HEK293 (cell line): ENCODE data around the gene FGF12.

Experiments used
- CTCF ChIA-PET: fragments of 350-600 bp; formaldehyde crosslinking; extraction: SDS; loops from one replicate; lab custom pipeline; 2021; ENCODE audit warnings: antibody characterized with exemption; lab: Yijun Ruan, JAX
- POLR2A ChIA-PET: fragments of 300-600 bp; formaldehyde crosslinking; extraction: SDS; loops from one replicate; lab custom pipeline; 2020; ENCODE audit warnings: antibody characterized with exemption, inconsistent platforms; lab: Yijun Ruan, JAX
- H3K27ac ChIP-seq: fragments of 200-500 bp; sonication (Bioruptor generic); 2 replicates; pipeline ENCODE4 v1.5.1; 2014; ENCODE audit warnings: low read depth, low read length, control low read depth, inconsistent platforms; ENCODE audit errors: extremely low read depth
- H3K36me3 ChIP-seq, 2 experiments: fragments of 200-500 bp in 1 of 2; sonication (Bioruptor generic) in 1 of 2; 1 replicate in 1 of 2; 2 replicates in 1 of 2; pipeline ENCODE4 v1.5.1; 2014 to 2017; ENCODE audit warnings: inconsistent platforms in 2 of 2, low read length in 2 of 2; ENCODE audit not compliant: control insufficient read depth in 2 of 2, insufficient read depth in 1 of 2
- H3K4me1 ChIP-seq: fragments of 200-500 bp; sonication (Bioruptor generic); 2 replicates; pipeline ENCODE4 v1.5.1; 2014; ENCODE audit warnings: mild to moderate bottlenecking, low read length, inconsistent platforms; ENCODE audit not compliant: control insufficient read depth, insufficient read depth
- H3K4me3 ChIP-seq: 2 replicates; pipeline ENCODE4 v1.5.1; 2011; ENCODE audit warnings: low read depth, mild to moderate bottlenecking, control low read depth, low read length, moderate library complexity
- H3K9me3 ChIP-seq: fragments of 200-500 bp; sonication (Bioruptor generic); 2 replicates; pipeline ENCODE4 v1.5.1; 2014; ENCODE audit warnings: low read depth, low read length, inconsistent platforms; ENCODE audit not compliant: control insufficient read depth, insufficient read depth
- GLI2 ChIP-seq: fragments of 450-650 bp; formaldehyde crosslinking; IDR thresholded peaks from 2 replicates; pipeline ENCODE4; 2017; ENCODE audit warnings: missing biosample characterization, missing genetic modification characterization, low read depth, borderline replicate concordance
- ZBTB10 ChIP-seq: fragments of 450-650 bp; formaldehyde crosslinking; IDR thresholded peaks from 2 replicates; pipeline ENCODE4 v1.5.1; 2016; ENCODE audit warnings: missing biosample characterization, missing genetic modification characterization
- ZNF121 ChIP-seq: fragments of 450-650 bp; formaldehyde crosslinking; IDR thresholded peaks from 2 replicates; pipeline ENCODE4 v1.5.1; 2016; ENCODE audit warnings: missing biosample characterization, missing genetic modification characterization
- ZNF132 ChIP-seq: fragments of 450-650 bp; formaldehyde crosslinking; IDR thresholded peaks from 2 replicates; pipeline ENCODE4 v1.5.1; 2017; ENCODE audit warnings: missing biosample characterization, missing genetic modification characterization, borderline replicate concordance
- ZNF2 ChIP-seq: fragments of 450-650 bp; formaldehyde crosslinking; IDR thresholded peaks from 2 replicates; pipeline ENCODE4 v1.5.1; 2016; ENCODE audit warnings: missing biosample characterization, missing genetic modification characterization
- ZNF292 ChIP-seq: fragments of 450-650 bp; formaldehyde crosslinking; IDR thresholded peaks from 2 replicates; pipeline ENCODE4 v1.5.1; 2016; ENCODE audit warnings: low read depth, missing biosample characterization, missing genetic modification characterization, borderline replicate concordance
- ZNF473 ChIP-seq: fragments of 450-650 bp; formaldehyde crosslinking; IDR thresholded peaks from 2 replicates; pipeline ENCODE4 v1.5.1; 2017; ENCODE audit warnings: missing biosample characterization, missing genetic modification characterization
- ZNF529 ChIP-seq: fragments of 450-650 bp; formaldehyde crosslinking; IDR thresholded peaks from 2 replicates; pipeline ENCODE4 v1.5.1; 2017; ENCODE audit warnings: missing genetic modification characterization, missing biosample characterization; ENCODE audit not compliant: insufficient replicate concordance
- ZNF621 ChIP-seq: fragments of 450-650 bp; formaldehyde crosslinking; IDR thresholded peaks from 2 replicates; pipeline ENCODE4 v1.5.1; 2017; ENCODE audit warnings: missing biosample characterization, missing genetic modification characterization
- ZNF645 ChIP-seq: fragments of 450-650 bp; formaldehyde crosslinking; IDR thresholded peaks from 2 replicates; pipeline ENCODE4; 2016; ENCODE audit warnings: missing biosample characterization, missing genetic modification characterization
- TF ChIP-seq, protein P1 (sequence below): fragments of 450-650 bp; formaldehyde crosslinking; optimal IDR thresholded peaks from 2 replicates; pipeline ENCODE3; 2016; ENCODE audit warnings: missing biosample characterization, mild to moderate bottlenecking, missing genetic modification characterization

FGF12 gene

DNA sequence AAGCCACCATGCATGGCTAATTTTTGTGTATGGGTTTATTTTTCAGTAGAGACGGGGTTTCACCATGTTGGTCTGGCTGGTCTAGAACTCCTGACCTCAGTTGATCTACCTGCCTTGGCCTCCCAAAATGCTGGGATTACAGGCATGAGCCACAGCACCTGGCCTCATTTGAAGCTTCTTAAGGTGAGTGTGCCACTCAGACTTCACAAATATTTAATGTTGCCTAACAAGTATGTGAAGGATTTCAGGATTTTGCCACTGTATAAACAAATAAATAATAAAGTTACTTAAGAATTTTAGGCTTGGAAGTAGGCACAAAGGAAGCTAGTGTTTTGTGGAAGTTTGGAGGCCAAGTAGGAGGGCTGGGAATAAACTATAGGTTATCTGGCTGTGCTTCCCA is 73.5 kb downstream of the FGF12 start:
- H3K4me3 ChIP-seq = no peak overlapping the region
- no peak for TF ChIP-seq ZNF132 (tag by site-specific recombination)
- H3K9me3 ChIP-seq = no peaks in the 10 kb centered on the region
- ChIA-PET POLR2A (no interaction called here), CTCF (no interaction called here)
- no peaks in the 10 kb centered on the region for H3K4me1 ChIP-seq
- H3K36me3 ChIP-seq = no peaks in the 10 kb centered on the region
- H3K27ac ChIP-seq = no peak overlapping the region

- Histone ChIP-seq H3K4me1 (no peaks in the 10 kb centered on the region), H3K36me3 (no peaks in the 10 kb centered on the region), H3K4me3 (no peak overlapping the region), H3K27ac (no peak overlapping the region), H3K9me3 (no peaks in the 10 kb centered on the region)
- POLR2A ChIA-PET = no interaction called here
- no peak for TF ChIP-seq ZNF292 (tag by site-specific recombination)
- CTCF ChIA-PET = no interaction called here
These were observed 74.6 kb downstream of the FGF12 start for GRCh38 chr3:192652727-192653126.

DNA sequence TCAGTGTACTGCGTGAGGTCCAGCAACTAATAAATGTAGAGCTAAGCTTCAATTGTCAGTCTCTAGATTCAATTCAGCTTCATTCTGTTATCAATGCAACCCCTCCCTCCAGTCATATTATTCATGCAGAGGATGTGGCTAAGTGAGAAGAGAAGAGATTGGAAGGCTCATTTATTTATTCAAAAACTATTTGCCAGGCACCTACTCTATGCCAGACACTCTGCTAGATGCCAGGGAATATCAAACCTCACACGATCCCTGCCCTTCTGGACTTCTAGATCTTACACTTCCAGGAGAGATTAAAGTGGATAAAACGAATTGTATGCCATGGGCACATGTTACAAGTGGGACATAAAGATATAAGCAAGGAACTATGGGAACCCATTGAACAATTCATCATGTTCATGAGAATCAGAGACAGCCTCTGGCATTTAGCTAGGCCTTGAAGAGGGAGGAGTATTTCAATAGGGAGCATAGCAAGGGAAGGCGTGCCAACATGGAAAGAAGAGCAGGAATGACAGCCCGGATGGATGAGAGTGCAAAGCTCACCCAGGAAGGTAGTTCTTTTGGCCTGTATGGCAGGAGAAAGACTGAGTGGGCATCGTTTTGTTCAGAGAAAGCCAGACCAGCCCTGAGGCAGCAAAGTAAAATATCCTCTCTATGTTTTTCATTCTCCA is 75.4 kb downstream of the FGF12 start:
- Histone ChIP-seq H3K27ac (no peak overlapping the region), H3K9me3 (no peaks in the 10 kb centered on the region), H3K4me3 (no peak overlapping the region), H3K4me1 (no peaks in the 10 kb centered on the region), H3K36me3 (no peaks in the 10 kb centered on the region)
- ChIA-PET CTCF (no interaction called here), POLR2A (no interaction called here)
- TF ChIP-seq ZNF473 (no peak), ZNF2 (tag by site-specific recombination) (no peak), ZNF645 (tag by site-specific recombination) (no peak), ZNF621 (tag by site-specific recombination) (no peak), GLI2 (no peak), ZNF529 (tag by site-specific recombination) (no peak), ZBTB10 (no peak)

GRCh38 chr3:192645437-192645836 is 81.9 kb downstream of the FGF12 start:
- ChIA-PET POLR2A (no interaction called here), CTCF (no interaction called here)
- TF ChIP-seq, protein P1, sequence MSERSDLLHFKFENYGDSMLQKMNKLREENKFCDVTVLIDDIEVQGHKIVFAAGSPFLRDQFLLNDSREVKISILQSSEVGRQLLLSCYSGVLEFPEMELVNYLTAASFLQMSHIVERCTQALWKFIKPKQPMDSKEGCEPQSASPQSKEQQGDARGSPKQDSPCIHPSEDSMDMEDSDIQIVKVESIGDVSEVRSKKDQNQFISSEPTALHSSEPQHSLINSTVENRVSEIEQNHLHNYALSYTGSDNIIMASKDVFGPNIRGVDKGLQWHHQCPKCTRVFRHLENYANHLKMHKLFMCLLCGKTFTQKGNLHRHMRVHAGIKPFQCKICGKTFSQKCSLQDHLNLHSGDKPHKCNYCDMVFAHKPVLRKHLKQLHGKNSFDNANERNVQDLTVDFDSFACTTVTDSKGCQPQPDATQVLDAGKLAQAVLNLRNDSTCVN (tag by site-specific recombination) = no peak
- TF ChIP-seq ZNF121 (tag by site-specific recombination) = no peak
- no peak overlapping the region for H3K4me3 ChIP-seq
- no peaks in the 10 kb centered on the region for H3K4me1 ChIP-seq
- no peaks in the 10 kb centered on the region for H3K9me3 ChIP-seq
- no peaks in the 10 kb centered on the region for H3K36me3 ChIP-seq
- H3K27ac ChIP-seq = no peak overlapping the region
